Gastrocnemius medialis (tissue), 4 donors: ENCODE results near the gene GREB1.

Experiments used
- CTCF ChIP-seq, 5 experiments: fragments of 450-650 bp in 3 of 5; fragments of 200-600 bp in 2 of 5; sonication (generic) in 2 of 5; IDR thresholded peaks in 4 of 5; conservative IDR thresholded peaks in 1 of 5; 1 replicate in 4 of 5; 2 replicates in 1 of 5; pipeline ENCODE4 v1.5.1; 2016 to 2019; ENCODE audit warnings: antibody characterized with exemption in 5 of 5, mild to moderate bottlenecking in 3 of 5, moderate library complexity in 3 of 5
- POLR2A ChIP-seq, 2 donors: fragments of 450-650 bp; IDR thresholded peaks; one replicate each; pipeline ENCODE4 v1.6.1; 2017; ENCODE audit warnings: antibody characterized with exemption in 2 of 2, mild to moderate bottlenecking in 2 of 2, moderate library complexity in 2 of 2

GRCh38 chr2:11569636-11570035 is 35.8 kb downstream of the GREB1 start:
- TF ChIP-seq CTCF (IDR thresholded peaks at IDR 0.05 in 4 of 5, conservative IDR thresholded peaks at IDR 0.05 in 1 of 5): no peak
- no peak for TF ChIP-seq POLR2A (IDR thresholded peaks at IDR 0.05)
